Astrocyte of the cerebellum (primary cell): ENCODE results near the gene CD164L2.
A peak's percentile ranks its signal among the peaks of the same experiment; 100 is the strongest.

Experiments
- DNase-seq: peaks from one replicate; pipeline ENCODE4 v3.0.0-alpha.2; 2011; ENCODE audit warnings: low read depth
- H3K4me3 ChIP-seq: 2 replicates; pipeline ENCODE4 v1.5.1; 2011; ENCODE audit warnings: mild to moderate bottlenecking, low read depth, low read length, moderate library complexity
- in situ Hi-C: cut with HindIII; loops from 2 replicates; pipeline ENCODE4 v1.10.0; 2017; ENCODE audit warnings: low sequenced_read_pairs
- TF ChIP-seq, protein P1 (sequence below): IDR thresholded peaks from 2 replicates; pipeline ENCODE4 v1.5.1; 2012; ENCODE audit warnings: low read length, low read depth, moderate library complexity, mild to moderate bottlenecking; ENCODE audit errors: missing control alignments

CD164L2 gene

DNA sequence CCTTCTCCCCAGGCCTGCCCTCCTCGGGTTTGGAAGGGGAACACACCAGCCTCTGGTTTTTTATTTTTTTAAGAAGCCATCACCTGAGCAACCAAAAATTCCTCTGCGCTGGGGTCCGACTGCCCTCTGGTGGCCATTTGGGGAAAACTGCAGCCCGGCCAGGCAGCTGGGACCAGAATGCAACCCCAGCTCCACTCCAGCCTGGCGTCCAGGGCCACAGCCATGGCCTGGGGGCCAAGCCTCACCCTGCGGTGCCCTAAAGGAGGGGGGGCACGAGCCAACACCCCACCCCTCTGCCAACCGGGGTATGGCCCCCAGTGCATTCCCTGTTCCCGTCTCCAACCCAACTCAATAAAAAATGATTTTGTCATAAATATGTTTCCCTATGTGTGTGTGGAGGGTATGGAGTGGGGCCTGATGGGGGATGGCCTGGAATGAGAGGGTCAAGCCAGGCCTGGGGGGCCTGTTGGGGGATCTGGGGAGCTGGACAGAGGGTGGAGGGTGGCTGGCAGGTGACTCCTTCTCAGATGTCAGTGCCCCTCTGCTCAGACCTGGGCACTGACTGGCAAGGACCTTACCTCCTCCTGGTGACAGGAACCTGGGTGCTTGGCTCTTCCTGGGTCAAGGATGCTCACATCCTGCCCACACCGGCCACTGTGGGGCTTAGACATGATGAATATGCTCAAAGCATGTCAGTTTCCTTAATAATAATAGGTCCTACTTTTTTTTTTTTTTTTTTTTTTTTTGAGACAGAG is 12.5 kb upstream of the CD164L2 start:
- in situ Hi-C loops, result loop anchor here (5.0 kb wide), 1 partner anchor 103 kb away; no protein-coding TSS in a partner anchor
- TF ChIP-seq, protein P1, sequence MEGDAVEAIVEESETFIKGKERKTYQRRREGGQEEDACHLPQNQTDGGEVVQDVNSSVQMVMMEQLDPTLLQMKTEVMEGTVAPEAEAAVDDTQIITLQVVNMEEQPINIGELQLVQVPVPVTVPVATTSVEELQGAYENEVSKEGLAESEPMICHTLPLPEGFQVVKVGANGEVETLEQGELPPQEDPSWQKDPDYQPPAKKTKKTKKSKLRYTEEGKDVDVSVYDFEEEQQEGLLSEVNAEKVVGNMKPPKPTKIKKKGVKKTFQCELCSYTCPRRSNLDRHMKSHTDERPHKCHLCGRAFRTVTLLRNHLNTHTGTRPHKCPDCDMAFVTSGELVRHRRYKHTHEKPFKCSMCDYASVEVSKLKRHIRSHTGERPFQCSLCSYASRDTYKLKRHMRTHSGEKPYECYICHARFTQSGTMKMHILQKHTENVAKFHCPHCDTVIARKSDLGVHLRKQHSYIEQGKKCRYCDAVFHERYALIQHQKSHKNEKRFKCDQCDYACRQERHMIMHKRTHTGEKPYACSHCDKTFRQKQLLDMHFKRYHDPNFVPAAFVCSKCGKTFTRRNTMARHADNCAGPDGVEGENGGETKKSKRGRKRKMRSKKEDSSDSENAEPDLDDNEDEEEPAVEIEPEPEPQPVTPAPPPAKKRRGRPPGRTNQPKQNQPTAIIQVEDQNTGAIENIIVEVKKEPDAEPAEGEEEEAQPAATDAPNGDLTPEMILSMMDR, result peak; percentile 98
- peak; percentile 40 for DNase-seq
- H3K4me3 ChIP-seq, result no peak overlapping the region

DNA sequence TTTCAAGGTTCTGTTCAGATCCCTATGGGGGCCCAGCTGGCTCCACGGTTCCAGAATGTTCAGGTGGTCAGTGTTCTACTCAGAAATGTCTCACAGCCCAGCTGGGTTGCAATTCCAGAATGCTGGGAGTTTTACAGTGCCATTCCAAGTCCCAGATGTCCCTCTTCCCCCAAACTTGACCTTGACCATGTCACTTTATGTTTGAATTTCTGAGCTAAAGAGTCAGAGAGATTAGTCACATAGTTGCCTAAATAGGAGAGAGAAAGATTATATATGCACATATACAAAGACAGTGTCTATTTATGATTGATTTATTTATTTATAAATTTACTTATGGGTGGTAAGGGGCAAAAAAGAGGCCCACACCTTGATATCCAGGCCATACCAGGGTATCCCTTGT is 11.8 kb upstream of the CD164L2 start:
- no peak for DNase-seq
- no peak overlapping the region for H3K4me3 ChIP-seq
- in situ Hi-C loops, result loop anchor here (5.0 kb wide), 1 partner anchor 103 kb away; no protein-coding TSS in a partner anchor
- TF ChIP-seq, protein P1, result no peak

DNA sequence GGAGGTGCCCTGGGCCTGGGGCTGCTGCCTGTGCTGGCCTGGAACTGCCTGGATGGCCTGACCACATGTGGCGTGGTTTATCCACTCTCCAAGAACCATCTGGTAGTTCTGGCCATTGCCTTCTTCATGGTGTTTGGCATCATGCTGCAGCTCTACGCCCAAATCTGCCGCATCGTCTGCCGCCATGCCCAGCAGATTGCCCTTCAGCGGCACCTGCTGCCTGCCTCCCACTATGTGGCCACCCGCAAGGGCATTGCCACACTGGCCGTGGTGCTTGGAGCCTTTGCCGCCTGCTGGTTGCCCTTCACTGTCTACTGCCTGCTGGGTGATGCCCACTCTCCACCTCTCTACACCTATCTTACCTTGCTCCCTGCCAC is 11.1 kb upstream of the CD164L2 start:
- in situ Hi-C loops, result no loop called here

DNA sequence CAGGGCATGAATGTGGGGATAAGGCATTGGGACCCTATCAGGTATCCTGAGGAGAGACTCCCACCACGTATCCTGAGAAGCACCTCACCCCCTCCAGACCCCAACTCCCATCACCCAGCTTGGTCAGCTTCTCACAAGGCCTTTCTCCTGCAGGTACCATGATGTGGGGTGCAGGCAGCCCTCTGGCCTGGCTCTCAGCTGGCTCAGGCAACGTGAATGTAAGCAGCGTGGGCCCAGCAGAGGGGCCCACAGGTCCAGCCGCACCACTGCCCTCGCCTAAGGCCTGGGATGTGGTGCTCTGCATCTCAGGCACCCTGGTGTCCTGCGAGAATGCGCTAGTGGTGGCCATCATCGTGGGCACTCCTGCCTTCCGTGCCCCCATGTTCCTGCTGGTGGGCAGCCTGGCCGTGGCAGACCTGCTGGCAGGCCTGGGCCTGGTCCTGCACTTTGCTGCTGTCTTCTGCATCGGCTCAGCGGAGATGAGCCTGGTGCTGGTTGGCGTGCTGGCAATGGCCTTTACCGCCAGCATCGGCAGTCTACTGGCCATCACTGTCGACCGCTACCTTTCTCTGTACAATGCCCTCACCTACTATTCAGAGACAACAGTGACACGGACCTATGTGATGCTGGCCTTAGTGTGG is 10.6 kb upstream of the CD164L2 start:
- in situ Hi-C loops, result no loop called here
- no peak for DNase-seq
- no peak overlapping the region for H3K4me3 ChIP-seq
- TF ChIP-seq, protein P1, result no peak

More for the DNA sequence above, 11.1 kb upstream of the CD164L2 start:
- no peak for DNase-seq
- TF ChIP-seq, protein P1, result no peak
- H3K4me3 ChIP-seq, result no peak overlapping the region

DNA sequence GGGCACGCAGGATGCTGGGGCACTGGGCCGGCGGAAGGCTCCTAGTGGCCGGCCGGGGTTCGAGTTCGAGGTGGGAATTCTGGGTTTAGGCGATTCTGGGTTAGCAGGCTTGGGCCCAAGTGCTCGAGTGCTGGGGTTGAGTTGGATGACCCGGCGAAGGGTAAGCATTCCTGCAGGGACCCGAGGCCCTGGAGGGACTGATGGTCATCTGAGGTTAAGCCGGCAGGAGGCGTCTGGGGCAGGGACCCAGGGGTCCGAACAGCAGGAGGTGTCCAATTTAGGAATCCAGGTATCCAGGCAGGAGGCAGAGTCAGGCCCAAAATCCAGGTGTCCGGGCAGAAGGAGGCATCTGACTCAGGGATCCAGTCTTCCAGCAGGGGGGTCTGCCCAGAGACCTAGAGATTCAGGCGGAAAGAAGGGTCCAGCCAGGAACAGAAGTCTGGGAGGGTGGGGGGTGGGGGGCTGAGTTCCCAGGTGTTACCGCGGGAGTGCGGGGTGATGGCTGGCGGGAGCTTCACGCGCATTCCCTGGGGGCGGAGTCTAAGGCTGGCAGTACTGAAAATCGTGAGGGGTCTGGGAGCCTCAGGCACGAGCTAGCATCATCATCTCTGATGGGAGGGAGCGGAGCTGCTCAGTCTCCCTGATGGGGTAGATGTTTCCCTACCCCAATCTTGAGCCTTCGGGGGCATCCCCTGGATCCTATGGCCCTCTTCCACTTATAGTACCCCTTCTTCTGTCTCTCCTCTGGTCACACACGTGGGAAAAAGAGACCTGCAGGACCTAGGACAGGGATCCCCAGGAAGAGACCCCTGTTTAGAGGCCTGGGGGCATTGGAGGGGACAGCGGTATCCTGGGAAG is 9.9 kb upstream of the CD164L2 start:
- no peak for DNase-seq
- in situ Hi-C loops, result no loop called here
- H3K4me3 ChIP-seq, result peak overlapping the region; percentile 71
- TF ChIP-seq, protein P1, result peak; percentile 21

DNA sequence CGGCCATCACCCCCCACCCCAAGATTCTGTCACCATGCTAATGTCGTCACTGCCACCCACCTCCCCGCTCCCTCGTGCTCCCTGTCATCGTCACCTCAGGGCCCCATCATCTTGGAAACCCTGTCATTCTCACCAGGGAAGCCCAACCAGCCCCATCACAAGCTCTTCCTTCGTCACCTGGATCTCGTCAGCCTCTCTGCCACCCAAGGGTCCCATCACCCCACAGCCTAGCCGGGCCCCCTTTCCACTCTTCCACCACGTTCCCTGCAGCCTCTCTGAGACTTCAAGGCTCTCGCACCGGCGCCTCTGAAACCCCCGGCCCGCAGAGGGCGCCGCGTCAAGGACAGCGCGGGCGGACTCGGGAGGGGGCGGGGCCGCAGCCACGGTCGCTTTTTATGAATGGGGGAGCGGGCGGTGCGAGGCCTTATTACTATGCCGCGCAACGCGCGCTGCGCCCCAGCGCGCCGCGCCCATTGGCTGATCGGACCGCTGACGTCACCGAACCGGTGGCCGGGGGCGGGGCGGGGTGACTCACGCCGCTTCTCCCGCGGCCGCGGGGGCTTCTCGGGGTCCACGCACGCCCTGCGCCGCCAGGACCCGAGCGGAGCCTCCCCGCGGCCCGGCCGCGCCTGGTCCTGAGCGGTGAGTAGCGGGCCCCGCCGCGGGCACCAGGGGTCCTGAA is 9.1 kb upstream of the CD164L2 start, which contains the start of gene GPR3:
GPR3 (plus strand) TSS at position 527 of the 682 bp plus-strand sequence. CDS start 1,177 bp downstream, outside the sequence.
- in situ Hi-C loops, result no loop called here
- peak within 1 kb of the TSS; percentile 71 for H3K4me3 ChIP-seq
- peak; percentile 73 for DNase-seq
- TF ChIP-seq, protein P1, result peak; percentile 61
